MCF 10A (cell line): ENCODE measurements around the gene TRMT112. TPM values are rescaled to one million over a fixed set of nuclear protein-coding genes. Genes with fewer than 3 reads are reported as not detected.

ENCODE experiments used
- BruUV-seq: library from RNA; stranded (reverse); fragments of 400-500 nt; replicated peaks from 2 replicates; lab custom pipeline; 2021; lab: Mats Ljungman, UMichigan
- CTCF ChIA-PET: fragments of 300-600 bp; sonication (Branson Sonifier 250); formaldehyde crosslinking; extraction: SDS; loops from one replicate; lab custom pipeline; 2021; ENCODE audit warnings: antibody characterized with exemption, inconsistent platforms; lab: Yijun Ruan, JAX
- POLR2A ChIA-PET: fragments of 300-600, 350-650 bp; sonication (Branson Sonifier 250); formaldehyde crosslinking; extraction: SDS; loops from one replicate; lab custom pipeline; 2020; ENCODE audit warnings: antibody characterized with exemption, inconsistent platforms; lab: Yijun Ruan, JAX
- DNase-seq: peaks from one replicate; pipeline ENCODE4 v3.0.0-alpha.2; 2018; ENCODE audit not compliant: unreplicated experiment
- H3K27ac Mint-ChIP-seq: one replicate; pipeline ENCODE4 v1.8.0; 2022; ENCODE audit warnings: mild to moderate bottlenecking, low read depth, mixed read lengths; ENCODE audit not compliant: unreplicated experiment
- H3K27me3 Mint-ChIP-seq: one replicate; pipeline ENCODE4 v1.8.0; 2022; ENCODE audit warnings: mixed read lengths; ENCODE audit not compliant: insufficient read depth, unreplicated experiment
- H3K36me3 Mint-ChIP-seq: one replicate; pipeline ENCODE4 v1.8.0; 2022; ENCODE audit warnings: mild to moderate bottlenecking, moderate library complexity, mixed read lengths; ENCODE audit not compliant: insufficient read depth, unreplicated experiment
- H3K4me1 Mint-ChIP-seq: one replicate; pipeline ENCODE4 v1.8.0; 2022; ENCODE audit warnings: mixed read lengths; ENCODE audit not compliant: insufficient read depth, unreplicated experiment
- H3K4me3 Mint-ChIP-seq: one replicate; pipeline ENCODE4 v1.8.0; 2022; ENCODE audit warnings: mild to moderate bottlenecking, moderate library complexity, mixed read lengths; ENCODE audit not compliant: unreplicated experiment
- H3K9me3 Mint-ChIP-seq: one replicate; pipeline ENCODE4 v1.8.0; 2022; ENCODE audit warnings: mixed read lengths; ENCODE audit not compliant: unreplicated experiment
- intact Hi-C: fragments of 100-400 bp; cut with micrococcal nuclease; formaldehyde crosslinking; loops from 2 replicates; pipeline ENCODE4 v1.14.1; 2022
- total RNA-seq: library from RNA; stranded (reverse); gene quantifications from 2 replicates; pipeline ENCODE4 v1.2.3, GENCODE V29; 2022
- TF ChIP-seq, protein P1 (sequence below): fragments of 200-600 bp; IDR thresholded peaks from one replicate; pipeline ENCODE4 v1.8.0; 2022; ENCODE audit warnings: antibody characterized with exemption, mild to moderate bottlenecking; ENCODE audit not compliant: unreplicated experiment

The TRMT112 gene
- total RNA-seq, 1 experiment from 2014 or later: 284 TPM

DNA sequence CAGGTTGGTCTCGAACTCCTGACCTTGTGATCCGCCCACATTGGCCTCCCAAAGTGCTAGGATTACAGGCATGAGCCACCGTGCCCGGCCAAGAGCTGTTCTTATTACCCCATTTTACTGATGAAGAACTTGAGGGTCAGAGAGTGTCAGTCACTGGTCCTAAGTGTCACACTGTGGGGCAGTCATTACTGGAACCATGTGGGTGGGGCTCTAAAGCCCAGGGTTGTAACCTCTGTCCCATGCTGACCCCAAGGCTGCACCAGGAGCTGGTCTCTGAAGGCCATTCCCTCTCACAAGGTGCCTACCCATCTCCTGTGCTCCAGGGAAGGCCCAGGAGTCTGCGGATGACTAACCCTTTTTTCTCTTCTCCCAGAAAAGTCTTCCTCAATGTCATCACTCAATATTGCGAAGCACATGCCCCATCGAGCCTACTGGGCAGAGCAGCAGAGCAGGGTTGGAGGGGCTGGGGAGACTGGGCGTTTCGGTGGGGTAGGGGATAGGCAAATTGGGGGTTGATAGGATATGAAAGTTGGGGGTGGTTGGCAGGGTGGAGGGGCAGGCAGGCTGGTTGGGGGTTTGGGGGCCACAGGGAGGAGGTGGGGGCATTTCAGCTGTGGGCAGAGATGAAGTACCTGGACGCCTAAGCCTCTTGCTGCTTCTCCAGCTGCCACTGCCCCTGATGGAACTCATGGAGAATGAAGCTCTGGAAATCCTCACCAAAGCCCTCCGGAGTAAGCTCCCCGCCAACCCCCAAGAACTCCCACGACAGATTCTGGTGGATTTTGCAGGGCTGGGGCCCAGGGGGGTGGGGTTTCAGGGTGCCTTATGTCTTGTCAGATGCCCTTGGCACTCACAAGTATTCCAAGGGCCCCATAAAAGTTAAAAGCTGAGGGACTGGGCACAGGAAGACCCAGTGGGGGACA, 14.0 kb downstream of the TRMT112 start:
- H3K27ac Mint-ChIP-seq: no peak overlapping the region
- intact Hi-C loops: loop anchor here (1.0 to 5.0 kb wide), 5 partner anchors 17 to 116 kb away; partner anchors contain the start of genes PPP1R14B and STIP1
- POLR2A ChIA-PET: interaction anchor here (0.6 to 5.8 kb wide), 20 partner anchors 13 to 611 kb away, joined by 3 to 107 read pairs (median 8); partner anchors contain the start of genes BAD, FKBP2, NUDT22 and PLCB3
- H3K9me3 Mint-ChIP-seq: no peaks in the 10 kb centered on the region
- H3K27me3 Mint-ChIP-seq: no peaks in the 10 kb centered on the region
- TF ChIP-seq, protein P1, sequence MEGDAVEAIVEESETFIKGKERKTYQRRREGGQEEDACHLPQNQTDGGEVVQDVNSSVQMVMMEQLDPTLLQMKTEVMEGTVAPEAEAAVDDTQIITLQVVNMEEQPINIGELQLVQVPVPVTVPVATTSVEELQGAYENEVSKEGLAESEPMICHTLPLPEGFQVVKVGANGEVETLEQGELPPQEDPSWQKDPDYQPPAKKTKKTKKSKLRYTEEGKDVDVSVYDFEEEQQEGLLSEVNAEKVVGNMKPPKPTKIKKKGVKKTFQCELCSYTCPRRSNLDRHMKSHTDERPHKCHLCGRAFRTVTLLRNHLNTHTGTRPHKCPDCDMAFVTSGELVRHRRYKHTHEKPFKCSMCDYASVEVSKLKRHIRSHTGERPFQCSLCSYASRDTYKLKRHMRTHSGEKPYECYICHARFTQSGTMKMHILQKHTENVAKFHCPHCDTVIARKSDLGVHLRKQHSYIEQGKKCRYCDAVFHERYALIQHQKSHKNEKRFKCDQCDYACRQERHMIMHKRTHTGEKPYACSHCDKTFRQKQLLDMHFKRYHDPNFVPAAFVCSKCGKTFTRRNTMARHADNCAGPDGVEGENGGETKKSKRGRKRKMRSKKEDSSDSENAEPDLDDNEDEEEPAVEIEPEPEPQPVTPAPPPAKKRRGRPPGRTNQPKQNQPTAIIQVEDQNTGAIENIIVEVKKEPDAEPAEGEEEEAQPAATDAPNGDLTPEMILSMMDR: no peak
- BruUV-seq: no TSS peak
- CTCF ChIA-PET: interaction anchor here (0.5 to 5.1 kb wide), 24 partner anchors 10 to 243 kb away, joined by 3 to 96 read pairs (median 6); partner anchors contain the start of genes BAD, FERMT3, GPR137 and PLCB3
- peak overlapping the region; percentile 99 for H3K4me3 Mint-ChIP-seq
- peaks cover 19% of the 10 kb centered on the region for H3K36me3 Mint-ChIP-seq
- H3K4me1 Mint-ChIP-seq: peaks cover 18% of the 10 kb centered on the region
- peak; percentile 46 for DNase-seq

DNA sequence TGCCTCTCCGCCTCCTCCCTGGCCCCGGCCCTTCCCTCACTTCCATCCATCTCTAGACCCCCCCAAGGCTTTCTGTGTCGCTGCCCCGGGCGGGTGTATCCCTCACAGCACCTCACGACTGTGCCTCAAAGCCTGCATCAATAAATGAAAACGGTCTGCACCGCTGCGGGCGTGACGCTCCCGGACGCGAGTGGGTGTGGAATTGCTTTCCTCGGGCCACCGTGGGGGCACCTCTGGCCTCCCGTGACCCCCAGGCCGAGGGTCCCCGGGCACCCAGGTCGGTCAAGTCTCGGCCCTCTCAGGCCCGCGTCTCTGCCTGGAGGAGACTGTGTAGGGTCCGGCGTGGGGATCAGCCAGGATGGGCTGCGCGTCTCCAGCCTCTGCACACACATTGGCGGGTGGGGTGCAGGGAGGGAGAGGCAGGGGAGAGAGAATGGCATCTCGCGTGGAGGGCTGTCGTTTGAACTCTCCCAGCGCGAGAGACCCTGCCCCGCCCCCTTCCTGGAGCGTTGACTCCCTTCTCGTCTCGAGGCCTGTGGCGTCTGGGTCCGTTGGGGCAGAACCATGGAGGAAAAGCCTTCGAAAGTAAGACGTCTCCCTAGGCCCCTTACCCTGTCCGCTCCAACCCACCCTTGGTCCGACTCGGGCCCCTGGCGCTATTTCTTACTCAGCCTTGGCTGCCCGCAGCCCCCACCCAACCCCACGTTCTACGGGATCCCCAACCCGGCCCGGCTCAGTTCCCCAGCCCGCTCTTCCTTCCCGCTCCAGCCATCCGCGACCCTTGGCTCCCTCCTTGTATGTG, 17.3 kb downstream of the TRMT112 start, which contains the start of gene CATSPERZ:
CATSPERZ (plus strand) TSS at position 512 of the 802 bp plus-strand sequence; CDS start at position 565, 53 bp downstream.
- DNase-seq: no peak
- peak within 1 kb of the TSS; percentile 64 for H3K4me3 Mint-ChIP-seq
- H3K9me3 Mint-ChIP-seq: no peaks in the 10 kb centered on the region
- H3K4me1 Mint-ChIP-seq: peaks cover 16% of the 10 kb centered on the region
- intact Hi-C loops: loop anchor here (2.0 to 5.0 kb wide), 2 partner anchors 47 to 113 kb away; partner anchors contain the start of gene STIP1
- ChIA-PET CTCF (interaction anchor here (0.6 to 5.1 kb wide), 22 partner anchors 8 to 464 kb away, joined by 3 to 96 read pairs (median 6); partner anchors contain the start of genes BAD, CCDC88B, FERMT3 and FKBP2), POLR2A (interaction anchor here (1.6 to 5.8 kb wide), 7 partner anchors 15 to 115 kb away, joined by 8 to 107 read pairs (median 19); partner anchors contain the start of genes BAD, FKBP2, GPR137 and PLCB3)
- TF ChIP-seq, protein P1: no peak
- no peaks in the 10 kb centered on the region for H3K27me3 Mint-ChIP-seq
- BruUV-seq: no TSS peak
- H3K36me3 Mint-ChIP-seq: no peaks in the 10 kb centered on the region
- no peak within 1 kb of the TSS for H3K27ac Mint-ChIP-seq

DNA sequence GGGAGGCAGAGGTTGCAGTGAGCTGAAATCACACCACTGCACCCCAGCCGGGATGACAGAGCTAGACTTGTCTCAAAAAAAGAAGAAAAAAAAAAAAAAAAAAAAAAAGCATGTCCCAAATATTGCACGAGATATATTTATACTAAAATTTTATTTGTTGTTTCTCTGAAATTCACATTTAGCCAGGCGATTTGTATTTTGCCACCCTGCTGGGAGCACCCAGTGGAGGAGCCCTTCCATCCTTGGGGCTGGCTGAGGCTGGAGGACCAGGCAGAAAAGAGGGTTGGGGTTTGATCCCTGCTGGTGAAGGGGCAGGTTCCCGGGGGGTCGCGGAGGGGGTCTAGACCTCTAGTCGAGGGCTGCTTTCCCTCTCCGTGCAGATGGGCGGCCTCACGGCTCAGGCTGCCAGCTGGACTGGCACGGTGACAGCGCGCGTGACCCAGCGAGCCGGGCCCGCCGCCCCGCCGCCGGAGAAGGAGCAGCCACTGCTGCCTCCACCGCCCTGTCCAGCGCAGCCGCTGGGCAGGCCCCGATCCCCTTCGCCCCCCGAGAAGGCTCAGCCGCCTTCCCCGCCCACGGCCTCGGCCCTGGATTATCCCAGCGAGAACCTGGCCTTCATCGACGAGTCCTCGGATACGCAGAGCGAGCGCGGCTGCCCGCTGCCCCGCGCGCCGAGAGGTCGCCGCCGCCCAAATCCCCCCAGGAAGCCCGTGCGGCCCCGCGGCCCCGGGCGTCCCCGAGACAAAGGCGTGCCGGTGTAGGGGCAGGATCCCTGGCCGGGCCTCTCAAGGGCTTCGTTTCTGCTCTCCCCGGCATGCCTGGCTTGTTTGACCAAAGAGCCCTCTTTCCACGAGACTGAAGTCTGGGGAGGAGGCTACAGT, 18.2 kb downstream of the TRMT112 start:
- CTCF ChIA-PET: interaction anchor here (0.5 to 0.6 kb wide), 2 partner anchors 21 to 89 kb away, joined by 3 read pairs; no protein-coding TSS in a partner anchor
- no peak for DNase-seq
- BruUV-seq: no TSS peak
- intact Hi-C loops: no loop called here
- no peaks in the 10 kb centered on the region for H3K9me3 Mint-ChIP-seq
- H3K27ac Mint-ChIP-seq: no peak overlapping the region
- POLR2A ChIA-PET: no interaction called here
- no peaks in the 10 kb centered on the region for H3K36me3 Mint-ChIP-seq
- peaks cover 14% of the 10 kb centered on the region for H3K4me1 Mint-ChIP-seq
- H3K4me3 Mint-ChIP-seq: no peak overlapping the region
- H3K27me3 Mint-ChIP-seq: no peaks in the 10 kb centered on the region
- TF ChIP-seq, protein P1: no peak
